H9 (cell line): ENCODE results near the gene TRPV5. TPM values are rescaled to one million over a fixed set of nuclear protein-coding genes. Genes with fewer than 3 reads are reported as not detected.

ENCODE experiments used
- DNase-seq: peaks from one replicate; pipeline ENCODE4 v3.0.0-alpha.2; 2017
- H2AFZ ChIP-seq: one replicate; pipeline ENCODE4 v1.6.1; 2013; ENCODE audit warnings: mild to moderate bottlenecking, low read length, control low read depth, moderate library complexity
- H2AK5ac ChIP-seq: 2 replicates; pipeline ENCODE4 v1.6.1; 2013; ENCODE audit warnings: low read length, control low read depth, mixed read lengths; ENCODE audit not compliant: insufficient read length
- H2BK120ac ChIP-seq: one replicate; pipeline ENCODE4 v1.6.1; 2013; ENCODE audit warnings: low read depth, mild to moderate bottlenecking, low read length, control low read depth, inconsistent platforms; ENCODE audit not compliant: poor library complexity, severe bottlenecking
- H2BK12ac ChIP-seq: 2 replicates; pipeline ENCODE4 v1.6.1; 2013; ENCODE audit warnings: low read length, control low read depth, mixed read lengths, low read depth; ENCODE audit not compliant: insufficient read length
- H2BK15ac ChIP-seq: 2 replicates; pipeline ENCODE4 v1.6.1; 2013; ENCODE audit warnings: low read depth, low read length, control low read depth
- H2BK20ac ChIP-seq: one replicate; pipeline ENCODE4 v1.6.1; 2013; ENCODE audit warnings: low read depth, mild to moderate bottlenecking, low read length, control low read depth, inconsistent platforms; ENCODE audit not compliant: poor library complexity, severe bottlenecking
- H2BK5ac ChIP-seq: 2 replicates; pipeline ENCODE4 v1.6.1; 2013; ENCODE audit warnings: low read length, control low read depth, mixed read lengths; ENCODE audit not compliant: insufficient read length
- H3K14ac ChIP-seq: 2 replicates; pipeline ENCODE4 v1.6.1; 2013; ENCODE audit warnings: low read length, control low read depth; ENCODE audit not compliant: insufficient read depth
- H3K18ac ChIP-seq: 2 replicates; pipeline ENCODE4 v1.6.1; 2013; ENCODE audit warnings: low read depth, mild to moderate bottlenecking, mixed read lengths, low read length, control low read depth; ENCODE audit not compliant: insufficient read length
- H3K23ac ChIP-seq: 2 replicates; pipeline ENCODE4 v1.6.1; 2013; ENCODE audit warnings: low read length, control low read depth, mixed read lengths, low read depth; ENCODE audit not compliant: insufficient read length
- H3K23me2 ChIP-seq: 2 replicates; pipeline ENCODE4 v1.6.1; 2013; ENCODE audit warnings: low read depth, mild to moderate bottlenecking, mixed read lengths, low read length, control low read depth; ENCODE audit not compliant: insufficient read length, poor library complexity, severe bottlenecking
- H3K27ac ChIP-seq: 2 replicates; pipeline ENCODE4 v1.5.1; 2013; ENCODE audit warnings: low read length, control low read depth, mixed read lengths, low read depth; ENCODE audit not compliant: insufficient read length
- H3K27me3 ChIP-seq: 2 replicates; pipeline ENCODE4 v1.6.1; 2013; ENCODE audit warnings: low read length, control low read depth, inconsistent platforms; ENCODE audit not compliant: insufficient read depth
- H3K4ac ChIP-seq: 2 replicates; pipeline ENCODE4 v1.6.1; 2013; ENCODE audit warnings: low read depth, mild to moderate bottlenecking, control low read depth, inconsistent platforms, low read length, moderate library complexity
- H3K4me1 ChIP-seq: 2 replicates; pipeline ENCODE4 v1.6.1; 2013; ENCODE audit warnings: low read length, control low read depth, inconsistent platforms; ENCODE audit not compliant: insufficient read depth
- H3K4me2 ChIP-seq: 2 replicates; pipeline ENCODE4 v1.6.1; 2013; ENCODE audit warnings: low read length, control low read depth, mixed read lengths; ENCODE audit not compliant: insufficient read length, insufficient read depth
- H3K56ac ChIP-seq: 2 replicates; pipeline ENCODE4 v1.6.1; 2013; ENCODE audit warnings: low read depth, mild to moderate bottlenecking, mixed read lengths, low read length, control low read depth; ENCODE audit not compliant: insufficient read length
- H3K79me1 ChIP-seq: 2 replicates; pipeline ENCODE4 v1.6.1; 2013; ENCODE audit warnings: low read depth, mild to moderate bottlenecking, moderate library complexity, low read length, control low read depth, inconsistent platforms; ENCODE audit not compliant: insufficient read depth, poor library complexity, severe bottlenecking
- H3K79me2 ChIP-seq: 2 replicates; pipeline ENCODE4 v1.6.1; 2013; ENCODE audit warnings: low read length, control low read depth, inconsistent platforms; ENCODE audit not compliant: insufficient read depth
- H3K9ac ChIP-seq: 2 replicates; pipeline ENCODE4 v1.6.1; 2013; ENCODE audit warnings: low read length, control low read depth, mixed read lengths; ENCODE audit not compliant: insufficient read length; ENCODE audit errors: extremely low read depth
- H3K9me3 ChIP-seq: one replicate; pipeline ENCODE4 v1.6.1; 2013; ENCODE audit warnings: low read depth, low read length, inconsistent platforms; ENCODE audit not compliant: control insufficient read depth
- H3T11ph ChIP-seq: one replicate; pipeline ENCODE4 v1.6.1; 2013; ENCODE audit warnings: mild to moderate bottlenecking, low read length, control low read depth, inconsistent platforms
- H4K20me1 ChIP-seq: one replicate; pipeline ENCODE4 v1.6.1; 2013; ENCODE audit not compliant: control insufficient read depth, insufficient read length, insufficient read depth
- H4K5ac ChIP-seq: 2 replicates; pipeline ENCODE4 v1.6.1; 2013; ENCODE audit warnings: low read depth, mild to moderate bottlenecking, mixed read lengths, low read length, control low read depth; ENCODE audit not compliant: insufficient read length
- H4K8ac ChIP-seq: replicated peaks from 2 replicates; pipeline ENCODE4 v1.6.1; 2013; ENCODE audit warnings: low read length, control low read depth, mixed read lengths, low read depth; ENCODE audit not compliant: insufficient read length
- H4K91ac ChIP-seq: 2 replicates; pipeline ENCODE4 v1.6.1; 2013; ENCODE audit warnings: low read depth, mild to moderate bottlenecking, moderate library complexity, mixed read lengths, low read length, control low read depth; ENCODE audit not compliant: insufficient read length
- H3K27ac Mint-ChIP-seq, 3 experiments: 2 replicates in 2 of 3; 3 replicates in 1 of 3; pipeline ENCODE4 v1.8.0; 2020 to 2021; ENCODE audit warnings: mixed read lengths in 3 of 3, mild to moderate bottlenecking in 1 of 3, moderate library complexity in 1 of 3
- H3K27me3 Mint-ChIP-seq: 2 replicates; pipeline ENCODE4 v1.8.0; 2021; ENCODE audit warnings: low read depth, mild to moderate bottlenecking, moderate library complexity, mixed read lengths
- H3K36me3 Mint-ChIP-seq, 3 experiments: 2 replicates in 2 of 3; 3 replicates in 1 of 3; pipeline ENCODE4 v1.8.0; 2020 to 2021; ENCODE audit warnings: low read depth in 3 of 3, mixed read lengths in 3 of 3; ENCODE audit not compliant: insufficient read depth in 1 of 3
- H3K4me1 Mint-ChIP-seq, 2 experiments: 2 replicates each; pipeline ENCODE4 v1.8.0; 2020; ENCODE audit warnings: mixed read lengths in 2 of 2
- H3K4me3 Mint-ChIP-seq, 2 experiments: 2 replicates in 1 of 2; 3 replicates in 1 of 2; pipeline ENCODE4 v1.8.0; 2020 to 2021; ENCODE audit warnings: mild to moderate bottlenecking in 2 of 2, mixed read lengths in 2 of 2, moderate library complexity in 1 of 2
- H3K9me3 Mint-ChIP-seq, 2 experiments: 2 replicates in 1 of 2; 3 replicates in 1 of 2; pipeline ENCODE4 v1.8.0; 2020; ENCODE audit warnings: mild to moderate bottlenecking in 2 of 2, mixed read lengths in 2 of 2, moderate library complexity in 1 of 2
- WGBS: extraction: QIAGEN DNeasy Blood & Tissue Kit; methylation state at CpG from one replicate; pipeline ENCODE4 v1.1.7; 2013; ENCODE audit warnings: missing lambda C conversion rate, low lambda C conversion rate, mixed read lengths; ENCODE audit not compliant: insufficient read length; ENCODE audit errors: extremely low coverage; 5-methylcytosine and 5-hydroxymethylcytosine counted together
- total RNA-seq: library from RNA; stranded (reverse); gene quantifications from 2 replicates; pipeline ENCODE4 v1.2.1, GENCODE V29; 2021
- TF ChIP-seq, protein P1 (sequence below): fragments of 200-600 bp; sonication (generic); conservative IDR thresholded peaks from 3 replicates; pipeline ENCODE4 v1.8.0; 2021; ENCODE audit warnings: antibody characterized with exemption, mild to moderate bottlenecking

TRPV5 gene
- total RNA-seq, 1 experiment from 2014 or later = not detected

DNA sequence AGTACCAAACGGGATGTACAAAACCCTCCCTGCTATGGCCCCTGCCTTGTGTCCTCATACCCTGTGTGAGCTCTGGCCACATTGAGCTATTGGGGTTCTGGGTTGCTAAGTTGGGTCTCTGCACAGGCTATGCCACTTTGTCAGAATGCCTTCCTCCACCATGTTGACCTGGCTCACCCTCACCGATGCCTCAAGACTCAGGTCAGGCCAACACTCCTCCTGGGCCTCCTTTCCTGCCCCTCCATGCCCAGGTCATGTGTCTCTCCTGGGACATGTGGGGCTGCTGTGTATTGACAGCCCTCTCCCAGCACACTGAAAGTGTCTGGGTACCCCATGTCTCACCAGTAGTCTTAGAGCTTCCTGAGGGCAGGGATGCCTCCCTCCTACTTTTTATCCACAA lies 14.6 kb downstream of the TRPV5 start:
- Histone ChIP-seq H2BK12ac (no peak overlapping the region), H3K9ac (no peak overlapping the region), H2BK15ac (no peak overlapping the region), H3K18ac (no peak overlapping the region), H3T11ph (no peak overlapping the region), H2AFZ (no peak overlapping the region), H3K27ac (no peak overlapping the region), H3K14ac (no peak overlapping the region), H3K79me2 (no peaks in the 10 kb centered on the region), H3K79me1 (no peaks in the 10 kb centered on the region), H3K23me2 (no peaks in the 10 kb centered on the region), H3K27me3 (no peaks in the 10 kb centered on the region), H3K4ac (no peak overlapping the region), H3K9me3 (no peaks in the 10 kb centered on the region), H4K5ac (no peak overlapping the region), H4K8ac (no peak overlapping the region), H2BK5ac (no peak overlapping the region), H4K91ac (no peak overlapping the region), H4K20me1 (no peaks in the 10 kb centered on the region), H2BK20ac (no peak overlapping the region), H3K23ac (no peak overlapping the region), H3K4me2 (no peak overlapping the region), H2BK120ac (no peak overlapping the region), H3K56ac (no peak overlapping the region), H2AK5ac (no peak overlapping the region), H3K4me1 (no peaks in the 10 kb centered on the region)
- TF ChIP-seq, protein P1, sequence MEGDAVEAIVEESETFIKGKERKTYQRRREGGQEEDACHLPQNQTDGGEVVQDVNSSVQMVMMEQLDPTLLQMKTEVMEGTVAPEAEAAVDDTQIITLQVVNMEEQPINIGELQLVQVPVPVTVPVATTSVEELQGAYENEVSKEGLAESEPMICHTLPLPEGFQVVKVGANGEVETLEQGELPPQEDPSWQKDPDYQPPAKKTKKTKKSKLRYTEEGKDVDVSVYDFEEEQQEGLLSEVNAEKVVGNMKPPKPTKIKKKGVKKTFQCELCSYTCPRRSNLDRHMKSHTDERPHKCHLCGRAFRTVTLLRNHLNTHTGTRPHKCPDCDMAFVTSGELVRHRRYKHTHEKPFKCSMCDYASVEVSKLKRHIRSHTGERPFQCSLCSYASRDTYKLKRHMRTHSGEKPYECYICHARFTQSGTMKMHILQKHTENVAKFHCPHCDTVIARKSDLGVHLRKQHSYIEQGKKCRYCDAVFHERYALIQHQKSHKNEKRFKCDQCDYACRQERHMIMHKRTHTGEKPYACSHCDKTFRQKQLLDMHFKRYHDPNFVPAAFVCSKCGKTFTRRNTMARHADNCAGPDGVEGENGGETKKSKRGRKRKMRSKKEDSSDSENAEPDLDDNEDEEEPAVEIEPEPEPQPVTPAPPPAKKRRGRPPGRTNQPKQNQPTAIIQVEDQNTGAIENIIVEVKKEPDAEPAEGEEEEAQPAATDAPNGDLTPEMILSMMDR = no peak
- DNase-seq = no peak
- Mint-ChIP-seq H3K9me3 (0 out of 5 replicates have a peak, but pooled peaks cover 0 to 1% of the 10 kb centered on the region in 2 experiments), H3K36me3 (no peaks in the 10 kb centered on the region), H3K27ac (no peak overlapping the region), H3K27me3 (peaks cover 16% of the 10 kb centered on the region), H3K4me3 (no peak overlapping the region), H3K4me1 (peaks cover 2% of the 10 kb centered on the region in 2 experiments)
- WGBS = no CpG with 5 or more reads among the region's 2 CpGs
